COR-L47 (cell line): ENCODE measurements around the gene TMEM132D.

ENCODE experiments used
- DNase-seq: peaks from one replicate; lab custom pipeline; 2025; lab: John Stamatoyannopoulos, UW

The TMEM132D gene

DNA sequence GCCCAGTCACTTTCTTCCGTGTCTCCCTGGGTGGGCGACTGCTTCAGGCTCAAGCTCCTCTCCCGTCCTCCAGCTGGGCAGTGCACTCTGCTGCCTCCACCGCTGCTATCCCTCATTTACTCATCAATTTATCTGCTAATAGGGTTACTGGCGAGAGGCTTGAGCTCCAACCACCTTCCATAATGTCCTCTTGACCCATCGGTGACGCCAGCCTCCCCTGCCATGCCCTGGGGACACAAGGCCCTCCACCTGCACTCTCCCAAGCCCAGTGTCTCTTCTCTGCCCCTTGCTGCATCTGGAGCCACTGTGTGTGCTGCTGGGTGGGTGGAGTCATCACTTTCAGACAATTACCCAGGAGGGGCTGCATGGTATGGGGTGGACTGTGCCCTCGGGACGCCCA, 78.5 kb downstream of the TMEM132D start:
- no peak for DNase-seq

DNA sequence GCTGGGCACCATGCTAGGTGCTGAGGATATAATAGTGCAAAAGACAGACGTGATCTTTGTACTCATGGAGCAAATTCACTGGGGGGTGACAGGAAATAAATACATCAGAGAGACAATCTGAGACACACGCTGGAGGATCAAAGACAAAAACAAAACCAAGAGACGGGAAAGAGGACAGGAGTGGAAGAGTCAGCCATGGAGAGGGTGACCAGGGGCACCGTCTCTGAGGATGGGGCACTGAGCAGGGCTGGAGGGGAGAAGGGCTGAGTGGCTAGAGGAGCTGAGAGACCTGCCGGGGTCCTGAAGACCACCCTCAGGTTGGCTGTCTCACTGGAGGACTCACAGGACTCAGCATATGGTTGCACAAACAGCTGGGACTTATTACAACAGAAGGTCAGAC, 81.9 kb downstream of the TMEM132D start:
- DNase-seq = no peak

DNA sequence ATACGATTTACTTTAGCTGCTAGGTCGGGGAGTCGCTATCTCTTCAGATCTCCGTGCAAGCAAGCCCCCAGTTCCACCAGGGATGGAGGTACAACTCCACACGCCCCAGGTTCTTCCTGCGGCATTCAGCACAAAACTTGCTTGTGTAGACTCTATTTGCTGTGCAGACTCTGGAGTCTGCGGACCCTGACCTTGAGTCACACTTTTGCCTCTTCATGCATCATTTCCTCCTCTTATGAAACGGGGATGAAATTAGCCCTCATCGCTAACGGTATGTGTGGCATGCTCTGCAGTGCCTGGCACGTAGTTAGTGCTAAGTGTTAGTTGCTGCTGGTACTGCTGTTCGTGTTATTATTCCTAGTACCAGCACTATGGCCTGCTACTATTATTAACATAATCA, 84.4 kb downstream of the TMEM132D start:
- DNase-seq = no peak

DNA sequence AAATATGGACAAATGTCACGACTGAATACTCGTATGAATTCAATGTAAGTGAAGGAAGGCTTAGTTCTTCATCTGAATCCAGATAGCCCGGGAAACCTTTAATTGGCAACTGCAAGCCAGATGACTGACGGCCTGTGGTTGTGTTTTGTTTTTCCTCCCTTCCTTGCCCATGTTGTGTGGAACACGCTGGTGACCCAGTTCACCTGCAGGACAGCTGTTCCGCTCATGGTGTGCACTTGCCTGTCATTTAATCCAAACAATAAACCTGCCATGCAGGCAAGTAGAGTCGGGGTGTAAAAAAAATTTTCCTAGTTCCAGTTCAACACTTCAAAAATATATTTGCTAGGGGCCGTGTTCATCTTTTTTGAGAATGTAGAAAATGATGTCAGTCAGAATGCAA, 88.0 kb downstream of the TMEM132D start:
- DNase-seq = no peak

GRCh38 chr12:129811963-129812362, 91.9 kb downstream of the TMEM132D start:
- DNase-seq = no peak

GRCh38 chr12:129807136-129807535, 96.7 kb downstream of the TMEM132D start:
- DNase-seq = no peak

GRCh38 chr12:129791396-129791795, 112.4 kb downstream of the TMEM132D start:
- no peak for DNase-seq

DNA sequence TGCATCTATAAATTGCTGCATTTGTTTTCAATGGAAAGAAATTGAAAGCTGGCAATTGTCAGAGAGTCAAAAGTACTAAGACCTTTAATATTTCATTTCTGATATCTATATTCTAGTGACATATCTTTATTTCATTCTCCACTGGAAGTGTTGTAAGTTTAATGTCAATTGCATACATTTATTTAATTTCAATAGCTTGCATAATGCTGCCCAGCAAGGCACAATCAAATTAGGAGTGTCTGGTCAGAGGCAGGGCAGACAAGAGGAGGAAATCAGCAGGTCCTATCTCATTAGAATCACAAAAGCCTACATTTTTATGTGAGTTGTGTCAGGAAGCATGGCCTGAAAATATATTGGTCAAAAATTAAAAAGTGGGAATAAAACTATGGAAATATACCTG, 112.9 kb downstream of the TMEM132D start:
- DNase-seq = no peak

DNA sequence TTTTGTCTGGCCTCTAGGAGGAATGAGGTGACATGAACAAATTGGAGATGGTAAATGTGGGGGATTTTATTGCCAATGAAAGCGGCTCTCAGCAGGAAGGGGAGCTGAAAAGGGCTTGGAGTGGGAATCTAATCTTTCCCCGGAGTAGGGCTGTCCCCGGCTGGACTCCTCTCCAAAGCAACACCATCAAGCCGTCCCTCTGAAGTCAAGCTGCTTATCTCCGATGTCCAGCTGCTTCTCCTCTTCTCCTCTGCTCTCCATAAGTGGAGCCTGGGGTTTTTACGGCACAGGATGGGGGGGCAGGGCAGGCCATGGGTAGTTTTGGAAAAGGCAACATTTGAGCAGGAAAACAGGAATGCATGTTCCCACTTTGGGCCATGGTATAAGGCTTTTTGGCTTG, 113.5 kb downstream of the TMEM132D start:
- no peak for DNase-seq

- no peak for DNase-seq
Measured at GRCh38 chr12:129789921-129790320, 113.9 kb downstream of the TMEM132D start.

GRCh38 chr12:129788506-129789084, 115.2 kb downstream of the TMEM132D start:
- no peak for DNase-seq

- DNase-seq = no peak
Measured at GRCh38 chr12:129779989-129780388, 123.8 kb downstream of the TMEM132D start.

DNA sequence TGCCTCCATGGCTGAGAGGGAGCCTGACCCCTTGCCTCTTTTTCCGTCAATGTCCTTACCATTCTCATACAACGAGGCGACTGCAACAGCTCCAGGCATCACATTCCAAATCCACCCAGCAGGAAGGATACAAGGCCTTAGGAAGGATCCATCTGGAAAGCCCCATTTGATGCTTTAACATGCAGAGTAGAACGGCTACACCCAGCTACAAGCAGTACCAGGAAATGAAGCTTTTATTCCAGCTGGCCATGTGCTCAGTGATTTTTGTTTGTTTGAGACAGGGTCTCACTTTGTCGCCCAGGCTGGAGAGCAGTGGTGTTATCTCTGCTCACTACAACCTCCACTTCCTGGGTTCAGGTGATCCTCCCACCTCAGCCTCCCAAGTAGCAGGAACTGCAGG, 124.8 kb downstream of the TMEM132D start:
- no peak for DNase-seq

DNA sequence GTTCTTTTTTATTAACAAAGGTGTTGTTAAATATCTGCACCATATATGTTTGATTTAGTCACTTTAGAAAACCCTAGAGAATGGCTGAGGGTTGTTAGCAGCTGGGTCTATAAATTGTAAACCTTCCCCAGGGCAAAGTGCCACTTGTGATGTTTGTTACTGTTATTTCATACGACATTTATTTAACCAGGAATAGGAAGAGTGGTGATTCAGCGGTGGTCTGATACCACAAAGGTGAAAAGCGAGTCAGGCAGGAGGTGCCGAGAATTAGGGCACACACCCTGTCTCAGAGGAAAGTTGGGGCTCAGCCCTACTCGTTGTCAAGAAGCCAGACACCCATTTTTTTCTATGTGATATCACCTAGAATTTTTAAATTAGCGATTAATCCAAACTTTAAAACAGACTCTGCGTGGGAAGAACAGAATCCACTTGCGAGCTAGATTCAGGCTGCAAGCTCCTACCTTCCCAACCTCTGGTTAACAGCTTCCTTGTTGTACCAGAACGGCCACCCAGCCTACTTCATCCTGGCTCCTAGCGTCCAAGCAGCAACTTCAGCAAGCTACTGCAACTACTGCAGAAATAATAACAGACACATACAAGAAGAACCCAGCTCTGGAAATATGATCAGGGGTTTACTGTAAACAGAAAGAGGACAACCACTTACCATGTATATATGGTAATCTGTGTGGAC, 126.7 kb downstream of the TMEM132D start:
- DNase-seq = no peak

DNA sequence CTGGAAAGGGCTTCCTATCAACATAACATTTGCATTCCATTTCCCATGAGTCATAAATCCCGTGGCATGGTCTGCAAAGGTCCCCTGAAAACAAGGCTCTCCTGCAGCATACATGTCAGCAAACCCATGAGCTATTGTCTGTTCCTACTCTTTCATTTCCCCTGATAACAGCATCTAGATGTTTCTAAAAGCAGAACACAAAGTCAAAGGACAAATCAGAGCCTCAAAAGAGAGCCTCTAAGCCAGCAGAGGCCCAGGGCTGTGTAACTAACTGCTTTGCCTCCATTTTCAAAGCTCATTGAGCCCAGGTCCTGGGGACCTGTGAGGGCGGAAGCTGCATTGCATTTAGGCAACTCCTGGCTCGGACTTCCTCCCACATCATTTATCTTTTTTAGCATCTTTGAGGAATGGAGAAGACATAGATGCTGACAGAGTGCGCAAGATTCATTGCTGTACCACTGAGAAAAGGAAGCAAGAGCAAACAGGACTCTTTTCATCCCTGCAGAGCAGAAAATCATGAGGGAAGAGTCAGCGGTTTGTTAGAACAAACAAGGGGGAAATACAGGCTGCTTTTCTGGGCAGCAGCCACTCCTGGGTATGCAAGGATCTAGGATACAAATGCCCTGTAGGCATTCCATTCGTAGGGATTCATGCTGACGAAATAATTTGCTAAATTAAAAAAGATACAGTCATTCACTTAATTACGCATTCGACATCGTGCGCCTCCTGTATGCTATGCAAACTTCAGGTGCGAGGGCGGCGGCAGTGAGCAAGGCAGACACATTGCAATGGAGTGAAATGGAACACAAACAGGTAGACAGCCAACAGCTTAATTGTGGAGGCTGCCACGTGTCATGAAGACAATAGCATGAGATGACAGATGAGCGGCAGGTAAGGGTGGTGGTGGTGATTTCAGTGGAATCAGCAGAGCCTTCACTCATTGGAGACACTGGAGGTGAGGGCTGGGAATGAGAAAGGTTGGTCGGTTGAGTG, 131.0 kb downstream of the TMEM132D start:
- DNase-seq = no peak

GRCh38 chr12:129771238-129771637, 132.6 kb downstream of the TMEM132D start:
- DNase-seq = peak; percentile 9

DNA sequence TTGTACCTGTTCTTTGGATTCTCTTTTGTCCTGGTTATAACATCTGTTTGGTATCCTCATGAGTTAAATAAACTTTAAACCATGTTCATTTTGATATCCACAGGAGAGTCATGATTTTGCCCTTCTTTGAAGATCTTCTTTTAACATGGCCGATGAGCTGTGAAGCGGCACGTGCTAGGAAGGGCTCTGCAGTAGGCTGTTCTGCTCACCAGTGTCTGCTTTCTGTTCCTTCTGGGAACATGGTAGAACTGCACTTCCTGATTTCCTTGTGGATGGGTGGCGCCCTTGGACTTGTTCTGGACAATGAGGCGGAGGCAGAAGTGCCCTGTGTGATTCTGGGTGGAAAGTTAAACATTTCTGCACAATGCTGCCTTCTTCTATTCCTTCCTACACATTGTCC, 138.1 kb downstream of the TMEM132D start:
- no peak for DNase-seq

- no peak for DNase-seq
Measured at GRCh38 chr12:129762436-129762835, 141.4 kb downstream of the TMEM132D start.

GRCh38 chr12:129753586-129753985, 150.2 kb downstream of the TMEM132D start:
- no peak for DNase-seq

GRCh38 chr12:129750421-129750820, 153.4 kb downstream of the TMEM132D start:
- no peak for DNase-seq

- no peak for DNase-seq
Measured at GRCh38 chr12:129746318-129746717, 157.5 kb downstream of the TMEM132D start.

DNA sequence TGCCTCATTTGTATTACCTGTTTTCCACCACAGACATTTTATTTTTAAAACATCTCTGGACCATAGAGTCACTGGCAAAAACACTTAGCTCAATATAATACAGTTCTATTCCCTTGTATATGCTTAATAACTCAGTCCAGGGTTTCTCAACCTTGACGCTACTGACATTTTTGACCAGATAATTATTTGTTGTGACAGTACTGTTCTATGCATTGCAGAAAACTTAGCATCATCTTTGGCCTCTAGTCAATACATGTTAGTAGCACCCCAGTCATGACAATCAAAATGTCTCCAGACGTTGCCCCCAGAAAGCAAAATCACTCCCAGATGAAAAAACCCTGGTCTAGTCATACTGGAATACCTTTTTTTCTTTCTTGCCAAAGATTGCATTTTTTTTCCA, 174.7 kb downstream of the TMEM132D start:
- no peak for DNase-seq

- no peak for DNase-seq
Measured at GRCh38 chr12:129727100-129727499, 176.7 kb downstream of the TMEM132D start.
